Panc1 (cell line): ENCODE measurements around the gene DMTF1. TPM values are rescaled to one million over a fixed set of nuclear protein-coding genes. Genes with fewer than 3 reads are reported as not detected.
"Not testable (repeated sequence)": the region's sequence is repeated elsewhere in the genome, so short reads cannot be mapped to it uniquely, and the experiment has no call there.

Experiments
- ATAC-seq: fragments of 200-7000 bp; cut with Tn5 transposase; 2 replicates; pipeline ENCODE4 v1.9.1; 2020; ENCODE audit warnings: mild to moderate bottlenecking, moderate library complexity
- BruUV-seq: library from RNA; stranded (reverse); fragments of 400-500 nt; replicated peaks from 2 replicates; lab custom pipeline; 2021; lab: Mats Ljungman, UMichigan
- CTCF ChIA-PET: fragments of 300-600 bp; sonication (Branson Sonifier 250); formaldehyde crosslinking; loops from one replicate; lab custom pipeline; 2022; ENCODE audit warnings: antibody characterized with exemption; lab: Charles Lee
- POLR2A ChIA-PET: fragments of 300-600 bp; sonication (Branson Sonifier 250); formaldehyde crosslinking; loops from one replicate; lab custom pipeline; 2022; ENCODE audit warnings: antibody characterized with exemption; lab: Charles Lee
- DNase-seq: peaks from one replicate; pipeline ENCODE4 v3.0.0-alpha.2; 2010; ENCODE audit warnings: low read depth, low spot score
- H3K27ac ChIP-seq: 2 replicates; pipeline ENCODE4 v1.5.1; 2011; ENCODE audit warnings: mild to moderate bottlenecking, low read length, inconsistent platforms
- H3K27me3 ChIP-seq: fragments of 200-500 bp; sonication (Bioruptor generic); 2 replicates; pipeline ENCODE4 v1.6.0; 2014; ENCODE audit warnings: low read length, inconsistent platforms; ENCODE audit not compliant: control insufficient read depth, insufficient read depth
- H3K36me3 ChIP-seq: fragments of 200-500 bp; sonication (Bioruptor generic); 2 replicates; pipeline ENCODE4 v1.5.1; 2014; ENCODE audit warnings: inconsistent platforms, mild to moderate bottlenecking, low read length, moderate library complexity; ENCODE audit not compliant: control insufficient read depth, insufficient read depth
- H3K4me1 ChIP-seq: 2 replicates; pipeline ENCODE4 v1.5.1; 2011; ENCODE audit warnings: inconsistent platforms, mild to moderate bottlenecking, low read length, moderate library complexity; ENCODE audit not compliant: control insufficient read depth, insufficient read depth
- H3K4me3 ChIP-seq, 2 experiments: 2 replicates each; pipeline ENCODE4 v1.5.1; 2011 to 2012; ENCODE audit warnings: low read depth in 2 of 2, low read length in 2 of 2, mild to moderate bottlenecking in 2 of 2, inconsistent platforms in 1 of 2, moderate library complexity in 1 of 2
- H3K9me3 ChIP-seq: fragments of 200-500 bp; sonication (Bioruptor generic); 2 replicates; pipeline ENCODE4 v1.5.1; 2014; ENCODE audit warnings: low read depth, mild to moderate bottlenecking, inconsistent platforms, low read length, moderate library complexity; ENCODE audit not compliant: control insufficient read depth, insufficient read depth
- POLR2AphosphoS5 ChIP-seq: IDR thresholded peaks from 2 replicates; pipeline ENCODE4 v1.6.1; 2012; ENCODE audit warnings: mild to moderate bottlenecking, low read depth, low read length, moderate library complexity
- SIN3A ChIP-seq: IDR thresholded peaks from 2 replicates; pipeline ENCODE4 v1.6.1; 2012; ENCODE audit warnings: low read depth, mild to moderate bottlenecking, low read length, moderate library complexity, borderline replicate concordance; ENCODE audit not compliant: insufficient read depth
- TCF7L2 ChIP-seq: IDR thresholded peaks from 2 replicates; pipeline ENCODE4 v1.6.1; 2011; ENCODE audit warnings: mild to moderate bottlenecking, low read depth, low read length, inconsistent platforms
- in situ Hi-C: cut with HindIII; loops from 2 replicates; pipeline ENCODE4 v1.10.0; 2016; ENCODE audit warnings: low sequenced_read_pairs, low pct_unique_long_range_greater_than_20kb
- intact Hi-C: fragments of 100-400 bp; cut with micrococcal nuclease; formaldehyde crosslinking; loops from one replicate; pipeline ENCODE4 v1.10.0; 2022; ENCODE audit not compliant: unreplicated experiment
- total RNA-seq: library from RNA; stranded (reverse); gene quantifications from one replicate; pipeline ENCODE4 v1.2.1, GENCODE V29; 2021; ENCODE audit not compliant: unreplicated experiment
- TF ChIP-seq, protein P1 (sequence below), 2 experiments: IDR thresholded peaks; 2 replicates each; pipeline ENCODE4 v1.6.1; 2011 to 2012; ENCODE audit warnings: low read depth in 2 of 2, control low read depth in 1 of 2, low read length in 1 of 2, mild to moderate bottlenecking in 1 of 2, moderate library complexity in 1 of 2; ENCODE audit not compliant: insufficient read depth in 1 of 2
- TF ChIP-seq, protein P2 (sequence below): fragments of 450-650 bp; IDR thresholded peaks from 2 replicates; pipeline ENCODE4 v1.5.1; 2017; ENCODE audit warnings: mild to moderate bottlenecking

Gene DMTF1
- total RNA-seq, 1 experiment from 2014 or later, result 54.0 TPM

DNA sequence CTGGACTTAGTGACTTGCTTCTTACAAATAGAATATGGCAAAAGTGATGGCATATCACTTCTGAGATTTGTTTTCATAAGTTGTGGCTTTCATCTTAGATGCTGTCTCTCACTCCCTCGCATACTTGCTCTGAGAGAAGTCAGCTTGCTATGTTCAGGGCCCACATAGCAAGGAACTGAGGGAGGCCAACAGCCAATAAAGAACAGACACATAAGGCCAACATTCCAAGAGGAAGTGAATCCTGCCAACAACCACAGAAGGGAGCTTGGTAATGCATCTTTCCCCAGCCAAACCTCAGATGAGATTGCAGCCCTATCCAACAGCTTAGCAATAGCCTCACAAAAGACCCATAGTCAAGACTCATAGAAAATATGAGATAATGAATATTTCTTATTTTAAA is 39.2 kb upstream of the DMTF1 start:
- Histone ChIP-seq H3K9me3 (no peaks in the 10 kb centered on the region), H3K27ac (no peak overlapping the region), H3K4me1 (no peaks in the 10 kb centered on the region), H3K4me3 (no peak overlapping the region), H3K36me3 (no peaks in the 10 kb centered on the region), H3K27me3 (no peaks in the 10 kb centered on the region)
- intact Hi-C loops (no loop called here), in situ Hi-C loops (no loop called here)
- ChIA-PET POLR2A (no interaction called here), CTCF (no interaction called here)
- no TSS peak for BruUV-seq
- DNase-seq (no peak), ATAC-seq (no peak)
- TF ChIP-seq, protein P1, sequence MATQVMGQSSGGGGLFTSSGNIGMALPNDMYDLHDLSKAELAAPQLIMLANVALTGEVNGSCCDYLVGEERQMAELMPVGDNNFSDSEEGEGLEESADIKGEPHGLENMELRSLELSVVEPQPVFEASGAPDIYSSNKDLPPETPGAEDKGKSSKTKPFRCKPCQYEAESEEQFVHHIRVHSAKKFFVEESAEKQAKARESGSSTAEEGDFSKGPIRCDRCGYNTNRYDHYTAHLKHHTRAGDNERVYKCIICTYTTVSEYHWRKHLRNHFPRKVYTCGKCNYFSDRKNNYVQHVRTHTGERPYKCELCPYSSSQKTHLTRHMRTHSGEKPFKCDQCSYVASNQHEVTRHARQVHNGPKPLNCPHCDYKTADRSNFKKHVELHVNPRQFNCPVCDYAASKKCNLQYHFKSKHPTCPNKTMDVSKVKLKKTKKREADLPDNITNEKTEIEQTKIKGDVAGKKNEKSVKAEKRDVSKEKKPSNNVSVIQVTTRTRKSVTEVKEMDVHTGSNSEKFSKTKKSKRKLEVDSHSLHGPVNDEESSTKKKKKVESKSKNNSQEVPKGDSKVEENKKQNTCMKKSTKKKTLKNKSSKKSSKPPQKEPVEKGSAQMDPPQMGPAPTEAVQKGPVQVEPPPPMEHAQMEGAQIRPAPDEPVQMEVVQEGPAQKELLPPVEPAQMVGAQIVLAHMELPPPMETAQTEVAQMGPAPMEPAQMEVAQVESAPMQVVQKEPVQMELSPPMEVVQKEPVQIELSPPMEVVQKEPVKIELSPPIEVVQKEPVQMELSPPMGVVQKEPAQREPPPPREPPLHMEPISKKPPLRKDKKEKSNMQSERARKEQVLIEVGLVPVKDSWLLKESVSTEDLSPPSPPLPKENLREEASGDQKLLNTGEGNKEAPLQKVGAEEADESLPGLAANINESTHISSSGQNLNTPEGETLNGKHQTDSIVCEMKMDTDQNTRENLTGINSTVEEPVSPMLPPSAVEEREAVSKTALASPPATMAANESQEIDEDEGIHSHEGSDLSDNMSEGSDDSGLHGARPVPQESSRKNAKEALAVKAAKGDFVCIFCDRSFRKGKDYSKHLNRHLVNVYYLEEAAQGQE (IDR thresholded peaks at IDR 0.05; ENCODE audit: insufficient read depth in 1 of 2, low read depth in 2 of 2, low read length in 1 of 2), result no peak

DNA sequence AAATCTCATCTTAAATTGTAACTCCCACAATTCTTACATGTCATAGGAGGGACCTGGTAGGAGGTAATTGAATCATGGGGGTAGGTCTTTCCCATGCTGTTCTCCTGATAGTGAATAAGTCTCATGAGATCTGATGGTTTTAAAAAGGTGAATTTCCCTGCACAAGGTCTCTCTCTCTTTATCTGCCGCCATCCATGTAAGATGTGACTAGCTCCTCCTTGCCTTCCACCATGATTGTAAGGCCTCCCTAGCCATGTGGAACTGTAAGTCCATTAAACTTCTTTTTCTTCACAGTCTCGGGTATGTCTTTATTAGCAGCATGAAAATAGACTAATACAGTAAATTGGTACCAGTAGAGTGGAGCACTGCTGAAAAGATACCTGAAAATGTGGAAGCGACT is 38.3 kb upstream of the DMTF1 start:
- BruUV-seq, intact Hi-C loops, H3K4me1 ChIP-seq, CTCF ChIA-PET, H3K27me3 ChIP-seq, ATAC-seq, in situ Hi-C loops, H3K4me3 ChIP-seq, DNase-seq, H3K27ac ChIP-seq, POLR2A ChIA-PET, H3K9me3 ChIP-seq, H3K36me3 ChIP-seq: not testable (repeated sequence)

DNA sequence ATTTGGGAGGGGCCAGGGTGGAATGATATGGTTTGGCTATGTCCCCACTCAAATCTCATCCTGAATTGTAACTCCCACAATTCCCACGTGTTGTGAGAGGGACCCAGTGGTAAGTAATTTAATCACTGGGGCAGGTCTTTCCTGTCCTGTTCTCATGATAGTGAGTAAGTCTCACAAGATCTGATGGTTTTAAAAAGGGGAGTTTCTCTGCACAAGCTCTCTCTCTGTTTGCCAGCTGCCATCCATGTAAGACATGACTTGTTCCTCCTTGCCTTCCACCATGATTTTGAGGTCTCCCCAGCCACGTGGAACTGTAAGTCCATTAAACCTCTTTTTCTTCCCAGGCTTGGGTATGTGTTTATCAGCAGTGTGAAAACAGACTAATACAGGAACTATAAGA is 36.5 kb upstream of the DMTF1 start:
- DNase-seq, H3K27ac ChIP-seq, H3K4me3 ChIP-seq, ATAC-seq, H3K36me3 ChIP-seq, H3K27me3 ChIP-seq, in situ Hi-C loops, POLR2A ChIA-PET, BruUV-seq, H3K4me1 ChIP-seq, intact Hi-C loops, H3K9me3 ChIP-seq: not testable (repeated sequence)
- CTCF ChIA-PET, result interaction anchor here (0.5 kb wide), 1 partner anchor 217 kb away, joined by 7 read pairs; no protein-coding TSS in a partner anchor

DNA sequence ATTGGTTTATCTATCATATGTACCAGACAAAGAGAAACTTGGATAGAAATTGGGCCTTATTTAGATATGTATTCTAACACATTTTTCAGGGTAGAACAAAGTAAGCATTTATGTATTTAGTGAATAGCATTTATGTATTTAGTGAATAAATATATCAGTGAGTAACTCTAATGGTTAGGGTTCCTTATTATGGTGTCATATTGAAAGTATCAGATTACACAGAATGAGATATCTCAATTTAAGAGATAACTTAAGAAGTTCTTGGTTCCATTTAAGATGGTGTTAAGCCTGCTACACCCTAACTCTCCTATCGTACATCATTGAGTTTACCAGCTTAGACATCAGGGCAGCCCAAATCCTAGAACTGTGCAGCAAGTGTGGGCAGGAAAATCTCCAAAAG is 35.9 kb upstream of the DMTF1 start:
- Histone ChIP-seq H3K27me3 (no peaks in the 10 kb centered on the region), H3K4me3 (no peak overlapping the region), H3K4me1 (no peaks in the 10 kb centered on the region), H3K9me3 (no peaks in the 10 kb centered on the region), H3K36me3 (no peaks in the 10 kb centered on the region), H3K27ac (no peak overlapping the region)
- BruUV-seq, result no TSS peak
- in situ Hi-C loops (no loop called here), intact Hi-C loops (no loop called here)
- POLR2A ChIA-PET, result no interaction called here
- ATAC-seq, result no peak
- CTCF ChIA-PET, result no interaction called here
- TF ChIP-seq, protein P1 (IDR thresholded peaks at IDR 0.05; ENCODE audit: insufficient read depth in 1 of 2, low read depth in 2 of 2, low read length in 1 of 2), result no peak
- TF ChIP-seq, protein P2, sequence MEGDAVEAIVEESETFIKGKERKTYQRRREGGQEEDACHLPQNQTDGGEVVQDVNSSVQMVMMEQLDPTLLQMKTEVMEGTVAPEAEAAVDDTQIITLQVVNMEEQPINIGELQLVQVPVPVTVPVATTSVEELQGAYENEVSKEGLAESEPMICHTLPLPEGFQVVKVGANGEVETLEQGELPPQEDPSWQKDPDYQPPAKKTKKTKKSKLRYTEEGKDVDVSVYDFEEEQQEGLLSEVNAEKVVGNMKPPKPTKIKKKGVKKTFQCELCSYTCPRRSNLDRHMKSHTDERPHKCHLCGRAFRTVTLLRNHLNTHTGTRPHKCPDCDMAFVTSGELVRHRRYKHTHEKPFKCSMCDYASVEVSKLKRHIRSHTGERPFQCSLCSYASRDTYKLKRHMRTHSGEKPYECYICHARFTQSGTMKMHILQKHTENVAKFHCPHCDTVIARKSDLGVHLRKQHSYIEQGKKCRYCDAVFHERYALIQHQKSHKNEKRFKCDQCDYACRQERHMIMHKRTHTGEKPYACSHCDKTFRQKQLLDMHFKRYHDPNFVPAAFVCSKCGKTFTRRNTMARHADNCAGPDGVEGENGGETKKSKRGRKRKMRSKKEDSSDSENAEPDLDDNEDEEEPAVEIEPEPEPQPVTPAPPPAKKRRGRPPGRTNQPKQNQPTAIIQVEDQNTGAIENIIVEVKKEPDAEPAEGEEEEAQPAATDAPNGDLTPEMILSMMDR, result no peak
- no peak for TF ChIP-seq POLR2AphosphoS5
- TF ChIP-seq TCF7L2, result no peak
- no peak for TF ChIP-seq SIN3A
- no peak for DNase-seq
